Lung (tissue), 16 donors: Measurements from ENCODE around the gene ZNF638. TPM values are rescaled to one million over a fixed set of nuclear protein-coding genes. Genes with fewer than 3 reads are reported as not detected.

Experiments
- ATAC-seq: fragments of 200-7000 bp; cut with Tn5 transposase; one replicate; pipeline ENCODE4 v1.9.1; 2020; ENCODE audit warnings: moderate number of reproducible peaks; ENCODE audit not compliant: insufficient read depth, low FRiP score
- DNase-seq, 3 donors: peaks; one replicate each; pipeline ENCODE4 v3.0.0-alpha.2; 2013 to 2017
- H3K27ac ChIP-seq, 2 donors: one replicate each; pipeline ENCODE4 v1.5.1; 2013; ENCODE audit warnings: mild to moderate bottlenecking in 2 of 2, moderate library complexity in 2 of 2, control low read depth in 1 of 2, inconsistent platforms in 1 of 2, low read depth in 1 of 2, low read length in 1 of 2
- H3K27me3 ChIP-seq, 3 donors: one replicate each; pipeline ENCODE4 v1.5.1; 2013; ENCODE audit warnings: low read length in 2 of 3; ENCODE audit not compliant: control insufficient read depth in 3 of 3, insufficient read depth in 3 of 3
- H3K36me3 ChIP-seq, 4 donors: one replicate each; pipeline ENCODE4 v1.5.1; 2013; ENCODE audit warnings: low read length in 4 of 4, mild to moderate bottlenecking in 1 of 4, moderate library complexity in 1 of 4; ENCODE audit not compliant: control insufficient read depth in 4 of 4, insufficient read depth in 4 of 4
- H3K4me1 ChIP-seq, 5 donors: one replicate each; pipeline ENCODE4 v1.5.1; 2013; ENCODE audit warnings: low read length in 5 of 5, mild to moderate bottlenecking in 2 of 5, moderate library complexity in 1 of 5; ENCODE audit not compliant: control insufficient read depth in 5 of 5, insufficient read depth in 5 of 5
- H3K4me3 ChIP-seq: one replicate; pipeline ENCODE4 v1.5.1; 2013; ENCODE audit warnings: mild to moderate bottlenecking, control low read depth, moderate library complexity
- H3K9ac ChIP-seq, 2 donors: one replicate each; pipeline ENCODE4 v1.5.1; 2013; ENCODE audit warnings: low read length in 2 of 2, control low read depth in 1 of 2; ENCODE audit not compliant: insufficient read depth in 1 of 2
- H3K9me3 ChIP-seq, 4 donors: one replicate each; pipeline ENCODE4 v1.5.1; 2013; ENCODE audit warnings: low read length in 3 of 4, mild to moderate bottlenecking in 1 of 4, moderate library complexity in 1 of 4; ENCODE audit not compliant: control insufficient read depth in 4 of 4, insufficient read depth in 3 of 4
- WGBS, 2 donors: extraction: QIAGEN DNeasy Blood & Tissue Kit; methylation state at CpG; one replicate each; pipeline ENCODE4 v1.1.7; 2013; 5-methylcytosine and 5-hydroxymethylcytosine counted together
- long read RNA-seq, 5 donors: transcript quantifications; one replicate each; lab custom pipeline, GENCODE V29; 2026
- polyA plus RNA-seq, 2 donors: library from polyadenylated mRNA; stranded (reverse); fragments of 200-250 nt; gene quantifications; one replicate each; pipeline ENCODE4 v1.2.1, GENCODE V29; 2013
- total RNA-seq, 2 donors: library from RNA; depleted of rRNA in 1 of 2; stranded (reverse); fragments of >200 nt in 1 of 2; gene quantifications; one replicate each; pipeline ENCODE4 v1.2.1, GENCODE V29; 2014 to 2021
- TF ChIP-seq, protein P1 (sequence below): IDR thresholded peaks from 2 replicates; pipeline ENCODE4 v1.5.1; 2012; ENCODE audit warnings: mild to moderate bottlenecking; ENCODE audit errors: control extremely low read depth, extremely low read depth
- donor health status: control.
- donor health status: control.
- donor health status: Bipolar disorder and iron deficiency.
- donor health status: healthy.
- donor health status: DM: yes; HTN: yes; CAD: no.

Gene ZNF638
- total RNA-seq: 100 to 1,000 TPM in 1 of 2 donors, 10 to 100 TPM in 1; 82.0 to 371 TPM
- 100 to 1,000 TPM in 1 of 2 donors, 10 to 100 TPM in 1; 45.1 to 129 TPM for polyA plus RNA-seq
- long read RNA-seq, donor 1, full-length matches to known transcripts: 10 of 49 reads
- long read RNA-seq, donor 1, partial matches to known transcripts: 39 of 49 reads
- long read RNA-seq, donor 1, other reads (novel, unspliced or antisense): 0 of 49 reads
- long read RNA-seq, donor 2, partial matches to known transcripts: 13 of 17 reads
- long read RNA-seq, donor 2, other reads (novel, unspliced or antisense): 0 of 17 reads
- long read RNA-seq, donor 3, partial matches to known transcripts: 30 of 35 reads
- long read RNA-seq, donor 3, other reads (novel, unspliced or antisense): 0 of 35 reads
- long read RNA-seq, donor 4, transcript ZNF638-206 (2 exons, 931 nt): major isoform, 8 of 37 reads
- long read RNA-seq, donor 4, partial matches to known transcripts: 25 of 37 reads
- long read RNA-seq, donor 4, other reads (novel, unspliced or antisense): 0 of 37 reads
- long read RNA-seq, donor 5, full-length matches to known transcripts: 10 of 38 reads
- long read RNA-seq, donor 5, partial matches to known transcripts: 28 of 38 reads
- long read RNA-seq, donor 5, other reads (novel, unspliced or antisense): 0 of 38 reads

DNA sequence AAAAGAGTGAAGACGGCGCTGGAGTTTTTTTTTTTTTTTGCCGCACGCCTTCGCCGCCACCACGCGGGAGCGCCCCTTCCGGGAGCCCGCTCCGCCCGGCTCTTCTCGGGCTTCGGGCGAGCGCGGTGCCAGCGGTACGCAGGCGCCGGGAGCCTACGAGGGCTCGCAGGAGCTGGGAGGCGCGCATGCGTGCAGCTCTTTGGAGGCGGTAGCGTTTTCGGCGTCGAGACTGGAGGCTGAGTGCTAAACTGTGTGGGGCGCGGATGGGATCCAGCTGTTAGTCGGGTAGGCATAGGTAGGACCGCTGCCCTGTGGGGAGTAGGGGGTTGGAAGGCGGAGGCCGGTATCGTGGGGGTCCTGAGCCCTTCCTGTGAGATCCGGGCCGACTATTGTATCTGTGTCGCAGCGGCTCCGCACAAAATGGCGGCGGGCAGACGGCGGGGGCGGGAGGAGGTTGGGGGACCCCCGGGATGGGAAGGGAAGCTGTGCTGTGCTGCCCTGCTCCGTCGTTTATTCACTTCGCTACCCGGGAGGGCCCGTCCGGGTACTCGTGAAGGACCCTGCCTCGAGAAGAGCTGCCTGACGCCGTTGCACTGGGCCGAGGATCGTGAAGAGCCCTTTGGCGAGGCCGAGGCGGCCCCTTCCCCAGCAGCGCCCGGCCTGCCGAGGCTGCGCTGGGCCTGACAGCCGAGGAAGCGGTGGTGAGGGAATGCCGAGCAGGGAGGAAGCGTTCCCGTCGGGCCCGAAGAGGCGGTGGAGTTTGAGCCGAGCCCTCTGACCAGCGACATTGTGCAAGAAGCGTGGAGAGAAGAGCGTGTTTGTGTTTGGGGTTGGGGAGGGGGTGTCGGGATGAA is at the start of gene ZNF638:
ZNF638 (plus strand) TSS at position 202 of the 854 bp plus-strand sequence. CDS start 17,173 bp downstream, outside the sequence.
- DNase-seq (peak; percentile 95 to 98 (median 97)), ATAC-seq (peak; percentile 98)
- Histone ChIP-seq H3K36me3 (peaks cover 0 to 7% (median 3%) of the 10 kb centered on the region in 4 donors), H3K4me3 (peak within 1 kb of the TSS; percentile 70), H3K27me3 (peaks cover 0 to 3% (median 0%) of the 10 kb centered on the region in 3 donors), H3K9ac (peak within 1 kb of the TSS; percentile 96), H3K27ac (peak within 1 kb of the TSS; percentile 95 to 99), H3K9me3 (no peaks in the 10 kb centered on the region), H3K4me1 (peaks cover 0 to 18% (median 7%) of the 10 kb centered on the region in 5 donors)
- TF ChIP-seq, protein P1, sequence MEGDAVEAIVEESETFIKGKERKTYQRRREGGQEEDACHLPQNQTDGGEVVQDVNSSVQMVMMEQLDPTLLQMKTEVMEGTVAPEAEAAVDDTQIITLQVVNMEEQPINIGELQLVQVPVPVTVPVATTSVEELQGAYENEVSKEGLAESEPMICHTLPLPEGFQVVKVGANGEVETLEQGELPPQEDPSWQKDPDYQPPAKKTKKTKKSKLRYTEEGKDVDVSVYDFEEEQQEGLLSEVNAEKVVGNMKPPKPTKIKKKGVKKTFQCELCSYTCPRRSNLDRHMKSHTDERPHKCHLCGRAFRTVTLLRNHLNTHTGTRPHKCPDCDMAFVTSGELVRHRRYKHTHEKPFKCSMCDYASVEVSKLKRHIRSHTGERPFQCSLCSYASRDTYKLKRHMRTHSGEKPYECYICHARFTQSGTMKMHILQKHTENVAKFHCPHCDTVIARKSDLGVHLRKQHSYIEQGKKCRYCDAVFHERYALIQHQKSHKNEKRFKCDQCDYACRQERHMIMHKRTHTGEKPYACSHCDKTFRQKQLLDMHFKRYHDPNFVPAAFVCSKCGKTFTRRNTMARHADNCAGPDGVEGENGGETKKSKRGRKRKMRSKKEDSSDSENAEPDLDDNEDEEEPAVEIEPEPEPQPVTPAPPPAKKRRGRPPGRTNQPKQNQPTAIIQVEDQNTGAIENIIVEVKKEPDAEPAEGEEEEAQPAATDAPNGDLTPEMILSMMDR: peak; percentile 34
- WGBS, 2 donors: 0% methylated on average over 78 to 82 of the region's 82 CpGs

- no peak for DNase-seq
- H3K4me3 ChIP-seq: no peak overlapping the region
- H3K9ac ChIP-seq: no peak overlapping the region
- H3K4me1 ChIP-seq: peaks cover 0 to 11% (median 6%) of the 10 kb centered on the region in 5 donors
- WGBS, 2 donors: 86 to 87% methylated on average over 4 of the region's 4 CpGs
- no peak for ATAC-seq
- H3K27me3 ChIP-seq: peaks cover 5 to 86% (median 24%) of the 10 kb centered on the region in 3 donors
- peak overlapping the region in 1 of 2 donors; percentile 48 for H3K27ac ChIP-seq
- H3K36me3 ChIP-seq: no peaks in the 10 kb centered on the region
- TF ChIP-seq, protein P1: no peak
- H3K9me3 ChIP-seq: no peaks in the 10 kb centered on the region
These were observed 49.6 kb upstream of the ZNF638 start for GRCh38 chr2:71281950-71282349.

DNA sequence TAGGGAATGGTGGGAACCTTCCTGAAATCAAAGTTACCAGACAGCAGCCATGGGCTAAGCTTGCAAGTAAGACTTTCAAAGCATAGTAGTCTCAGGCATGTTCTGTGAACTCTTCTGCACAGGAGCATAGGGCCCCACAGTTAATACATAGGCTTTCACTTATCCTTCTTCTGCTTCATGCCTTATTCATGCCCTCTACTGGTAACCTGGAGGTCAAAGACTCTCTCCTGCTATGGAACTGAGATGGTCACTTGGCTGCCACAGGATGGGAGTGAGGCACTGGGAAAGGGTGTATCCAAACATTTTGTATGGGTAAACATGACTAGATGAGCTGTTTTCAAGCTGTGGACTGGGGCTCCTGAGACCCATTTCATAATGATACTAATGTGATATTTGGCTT is 49.1 kb upstream of the ZNF638 start:
- ATAC-seq (no peak), DNase-seq (no peak)

More for the DNA sequence above, 49.1 kb upstream of the ZNF638 start:
- H3K27me3 ChIP-seq: peaks cover 5 to 86% (median 24%) of the 10 kb centered on the region in 3 donors
- no peaks in the 10 kb centered on the region for H3K9me3 ChIP-seq
- H3K27ac ChIP-seq: peak overlapping the region in 1 of 2 donors; percentile 48
- peaks cover 0 to 6% (median 4%) of the 10 kb centered on the region in 5 donors for H3K4me1 ChIP-seq
- H3K9ac ChIP-seq: no peak overlapping the region
- TF ChIP-seq, protein P1: no peak
- no peak overlapping the region for H3K4me3 ChIP-seq
- H3K36me3 ChIP-seq: no peaks in the 10 kb centered on the region
